GM21717 (cell line): ENCODE data around the gene NPAS1.

Source experiments
- ATAC-seq: cut with Tn5 transposase; IDR thresholded peaks from one replicate; pipeline ENCODE4 v1.9.1; 2021; ENCODE audit warnings: mild to moderate bottlenecking, moderate library complexity; ENCODE audit not compliant: unreplicated experiment

NPAS1 gene, protein sequence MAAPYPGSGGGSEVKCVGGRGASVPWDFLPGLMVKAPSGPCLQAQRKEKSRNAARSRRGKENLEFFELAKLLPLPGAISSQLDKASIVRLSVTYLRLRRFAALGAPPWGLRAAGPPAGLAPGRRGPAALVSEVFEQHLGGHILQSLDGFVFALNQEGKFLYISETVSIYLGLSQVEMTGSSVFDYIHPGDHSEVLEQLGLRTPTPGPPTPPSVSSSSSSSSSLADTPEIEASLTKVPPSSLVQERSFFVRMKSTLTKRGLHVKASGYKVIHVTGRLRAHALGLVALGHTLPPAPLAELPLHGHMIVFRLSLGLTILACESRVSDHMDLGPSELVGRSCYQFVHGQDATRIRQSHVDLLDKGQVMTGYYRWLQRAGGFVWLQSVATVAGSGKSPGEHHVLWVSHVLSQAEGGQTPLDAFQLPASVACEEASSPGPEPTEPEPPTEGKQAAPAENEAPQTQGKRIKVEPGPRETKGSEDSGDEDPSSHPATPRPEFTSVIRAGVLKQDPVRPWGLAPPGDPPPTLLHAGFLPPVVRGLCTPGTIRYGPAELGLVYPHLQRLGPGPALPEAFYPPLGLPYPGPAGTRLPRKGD

DNA sequence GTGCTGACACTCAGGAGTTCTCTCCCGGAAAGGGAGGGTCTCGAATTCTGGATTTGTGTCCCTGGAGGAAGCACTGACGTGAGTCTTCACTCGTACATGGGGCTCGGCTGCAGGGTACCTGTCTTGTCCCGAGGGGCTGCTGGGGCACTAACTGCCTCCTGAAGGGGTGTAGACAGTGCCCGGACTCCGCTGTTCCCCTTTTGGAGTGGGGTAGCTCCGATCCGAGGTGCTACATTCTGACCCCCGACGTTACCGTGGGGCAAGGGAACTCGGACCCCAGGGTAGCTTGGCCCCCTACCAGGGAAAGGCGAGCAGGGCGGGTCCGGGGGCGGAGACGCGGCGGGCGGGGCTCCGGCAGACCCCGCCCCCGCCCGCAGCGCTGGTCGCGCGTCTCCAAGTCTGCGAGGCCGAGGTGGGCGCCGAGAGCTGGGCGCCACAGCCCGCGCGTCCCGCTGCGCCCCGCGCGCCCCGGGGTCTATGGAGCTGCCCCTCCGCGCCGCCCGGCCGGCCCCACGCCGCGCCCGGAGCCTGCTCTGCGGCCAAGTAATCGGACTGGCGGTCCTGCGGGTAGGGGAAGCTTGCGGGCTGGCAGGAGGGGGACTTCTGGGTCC lies at the start of gene NPAS1:
Gene NPAS1 (plus strand): TSS at position 407 of the 611 bp plus-strand sequence. CDS start 1,211 bp downstream, outside the sequence.
- no peak for ATAC-seq

DNA sequence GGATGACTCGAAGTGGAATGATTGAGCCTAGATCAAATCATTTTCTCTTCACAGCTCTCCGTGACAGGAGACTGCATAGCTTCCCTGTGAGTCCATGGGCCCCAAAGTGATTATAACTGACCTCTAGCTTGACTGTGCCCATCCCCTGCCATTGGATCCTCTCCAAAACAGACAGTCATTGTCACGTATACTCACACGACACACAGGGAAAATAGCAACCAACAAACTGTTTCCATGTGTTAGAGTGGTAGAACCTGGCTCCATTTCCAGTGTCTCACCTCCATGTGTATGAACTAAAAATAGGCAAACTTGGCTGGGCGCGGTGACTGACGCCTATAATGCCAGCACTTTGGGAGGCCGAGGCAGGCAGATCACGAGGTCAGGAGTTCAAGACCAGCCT lies 48.8 kb upstream of the NPAS1 start:
- no peak for ATAC-seq

DNA sequence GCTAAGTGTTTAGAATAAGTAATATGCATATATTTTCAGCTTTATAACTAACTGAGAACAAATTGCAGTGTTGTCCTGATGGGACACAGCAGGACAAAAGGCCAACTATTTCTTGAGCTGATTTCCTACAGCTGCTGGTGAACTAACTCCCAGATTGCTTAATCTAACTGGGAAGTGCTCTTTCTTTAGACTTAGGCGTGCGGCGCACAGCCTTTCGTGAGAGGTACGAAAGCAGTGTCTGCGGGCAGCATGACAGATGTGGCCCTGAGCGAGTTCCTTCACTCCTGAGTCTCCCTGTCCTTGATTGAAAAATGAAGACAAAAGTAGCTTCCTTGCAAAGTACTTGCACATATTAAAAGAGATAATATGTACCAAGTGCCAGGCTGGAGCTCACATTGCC lies 47.3 kb upstream of the NPAS1 start:
- no peak for ATAC-seq

DNA sequence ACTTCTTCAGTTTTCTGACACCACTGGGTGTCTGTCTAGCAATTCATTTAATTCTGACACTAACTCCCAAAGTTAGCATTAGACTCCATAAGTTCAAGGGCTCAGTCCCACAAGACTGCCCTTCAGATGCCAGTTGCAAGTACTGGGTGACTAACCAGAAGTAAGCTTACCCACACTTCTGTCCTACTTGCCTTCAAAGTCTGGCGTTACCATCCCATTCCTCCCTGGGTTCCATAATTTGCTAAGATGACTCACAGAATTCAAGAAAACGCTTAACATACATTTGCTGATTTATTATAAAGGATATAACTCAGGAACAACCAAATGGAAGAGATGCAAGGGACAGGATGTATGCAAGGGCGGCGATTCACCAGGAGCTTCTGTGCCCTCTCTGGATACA lies 45.5 kb upstream of the NPAS1 start:
- no peak for ATAC-seq

DNA sequence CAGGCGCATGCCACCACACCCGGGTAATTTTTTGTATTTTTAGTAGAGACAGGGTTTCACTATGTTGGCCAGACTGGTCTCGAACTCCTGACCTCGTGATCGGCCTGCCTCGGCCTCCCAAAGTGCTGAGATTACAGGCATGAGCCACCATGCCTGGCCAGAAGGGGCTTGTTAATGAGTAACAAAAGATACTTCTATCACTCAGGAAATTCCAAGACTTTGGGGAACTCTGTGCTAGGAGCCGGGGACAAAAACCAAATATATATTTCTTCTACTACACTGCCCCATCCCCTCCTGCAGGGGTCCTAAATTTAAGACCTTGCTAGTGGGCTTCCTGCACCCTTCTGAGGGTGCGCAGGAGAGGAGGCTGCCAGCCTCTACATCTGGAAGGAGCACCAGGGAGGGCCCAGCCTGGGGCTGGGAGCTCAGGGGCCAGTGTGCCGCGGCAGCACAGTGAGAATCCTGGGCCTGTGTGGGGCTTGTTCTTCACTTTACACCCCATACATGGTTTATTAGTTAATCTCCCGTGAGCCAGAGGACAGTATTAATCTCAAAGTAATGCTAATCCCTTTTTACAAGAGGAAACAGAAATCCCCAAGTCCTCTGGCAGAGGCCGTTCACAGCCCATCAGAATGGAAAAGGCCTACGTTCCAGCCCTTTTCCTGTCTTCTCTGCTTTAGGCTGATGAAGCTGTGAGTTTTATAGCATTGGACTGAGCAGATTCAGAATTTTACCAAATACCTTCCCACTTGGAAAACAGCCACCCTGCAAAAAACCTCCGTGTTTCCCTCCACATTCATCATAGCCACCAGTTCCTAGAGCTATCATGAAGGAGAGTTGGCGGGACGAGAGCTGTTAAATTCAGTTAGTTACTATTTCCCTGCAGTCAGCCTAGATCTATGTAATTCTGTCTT lies 44.4 kb upstream of the NPAS1 start:
- ATAC-seq = no peak

DNA sequence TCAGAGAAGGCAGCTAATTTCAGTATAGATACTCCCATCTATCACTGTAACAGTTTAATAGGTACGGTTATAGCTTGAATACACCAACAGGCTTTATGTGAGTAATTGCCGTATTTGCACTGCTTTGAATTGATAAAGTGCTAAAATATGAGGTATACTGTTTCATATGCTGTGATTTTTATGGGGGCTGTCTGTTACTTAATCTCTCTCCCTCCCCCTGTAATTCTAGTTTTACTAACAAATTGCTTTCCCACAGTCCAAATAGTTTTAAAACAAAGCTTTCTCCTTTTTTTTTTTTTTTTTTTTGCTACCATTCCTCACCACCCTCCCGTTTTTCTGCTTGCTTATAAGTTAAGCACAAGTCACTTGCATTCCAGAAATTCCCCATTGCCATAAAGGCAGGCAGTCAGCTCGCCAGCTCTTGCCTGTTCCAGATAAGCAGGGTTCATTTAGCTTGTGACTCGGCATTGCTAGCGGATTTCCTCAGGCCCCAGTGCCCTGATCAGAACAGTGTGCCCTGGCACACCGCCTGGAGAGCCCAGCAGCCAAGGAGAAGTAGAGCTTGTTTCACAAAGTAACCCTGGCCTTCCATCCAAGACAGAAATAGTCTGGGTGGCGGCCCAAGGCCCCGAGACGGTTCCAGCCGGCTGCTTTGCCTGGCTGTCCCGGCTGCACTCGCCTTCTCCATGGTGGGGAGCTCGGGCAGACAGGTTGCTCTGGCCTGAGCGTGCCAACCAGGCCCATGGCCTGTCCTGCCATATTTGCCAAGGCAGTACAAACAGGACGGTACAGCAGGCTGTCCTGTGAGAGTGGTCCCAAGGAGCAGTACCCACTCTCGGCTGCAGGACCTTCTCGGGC lies 43.5 kb upstream of the NPAS1 start:
- ATAC-seq = no peak

DNA sequence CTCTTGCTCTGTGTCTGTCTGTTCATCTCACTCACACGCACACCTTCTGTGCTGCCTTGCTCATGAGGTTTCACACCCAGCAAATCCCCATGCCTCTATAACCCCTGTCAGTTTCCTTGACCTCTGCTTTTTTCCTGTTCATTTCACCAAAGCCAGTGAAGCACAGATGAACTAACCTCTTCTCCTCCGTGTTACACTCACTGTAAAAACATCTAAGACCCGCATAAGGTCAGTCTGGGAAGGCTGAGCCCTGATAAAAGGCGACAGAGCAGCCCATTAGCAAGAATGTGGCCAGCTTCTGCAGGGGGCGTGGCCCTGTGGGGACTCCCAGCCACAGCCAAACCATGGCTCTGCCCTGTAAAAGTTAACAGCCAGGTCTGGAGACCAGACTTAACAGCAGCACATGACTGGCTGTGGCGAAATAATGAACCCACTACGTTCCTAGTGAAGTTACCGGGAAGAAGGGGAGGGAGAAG lies 42.8 kb upstream of the NPAS1 start:
- no peak for ATAC-seq

DNA sequence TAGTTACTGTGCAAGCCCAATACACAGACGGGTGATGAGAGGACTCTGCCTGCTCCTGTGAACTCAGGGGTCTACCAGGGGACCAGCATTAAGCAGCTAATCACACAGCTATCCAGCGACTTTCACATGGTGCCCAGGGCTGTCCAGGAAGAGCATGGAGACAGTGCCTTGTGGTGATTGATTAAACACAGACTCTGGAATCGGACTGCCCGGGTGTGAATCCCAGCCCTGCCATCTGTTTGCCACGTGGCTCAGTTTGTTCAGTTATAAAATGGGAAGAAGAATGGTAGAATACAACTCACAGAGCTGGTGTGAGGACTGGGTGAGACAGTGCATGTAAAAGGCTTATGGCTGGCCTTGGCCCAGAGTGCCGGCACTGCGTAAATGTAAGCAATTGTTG lies 42.1 kb upstream of the NPAS1 start:
- ATAC-seq = no peak

DNA sequence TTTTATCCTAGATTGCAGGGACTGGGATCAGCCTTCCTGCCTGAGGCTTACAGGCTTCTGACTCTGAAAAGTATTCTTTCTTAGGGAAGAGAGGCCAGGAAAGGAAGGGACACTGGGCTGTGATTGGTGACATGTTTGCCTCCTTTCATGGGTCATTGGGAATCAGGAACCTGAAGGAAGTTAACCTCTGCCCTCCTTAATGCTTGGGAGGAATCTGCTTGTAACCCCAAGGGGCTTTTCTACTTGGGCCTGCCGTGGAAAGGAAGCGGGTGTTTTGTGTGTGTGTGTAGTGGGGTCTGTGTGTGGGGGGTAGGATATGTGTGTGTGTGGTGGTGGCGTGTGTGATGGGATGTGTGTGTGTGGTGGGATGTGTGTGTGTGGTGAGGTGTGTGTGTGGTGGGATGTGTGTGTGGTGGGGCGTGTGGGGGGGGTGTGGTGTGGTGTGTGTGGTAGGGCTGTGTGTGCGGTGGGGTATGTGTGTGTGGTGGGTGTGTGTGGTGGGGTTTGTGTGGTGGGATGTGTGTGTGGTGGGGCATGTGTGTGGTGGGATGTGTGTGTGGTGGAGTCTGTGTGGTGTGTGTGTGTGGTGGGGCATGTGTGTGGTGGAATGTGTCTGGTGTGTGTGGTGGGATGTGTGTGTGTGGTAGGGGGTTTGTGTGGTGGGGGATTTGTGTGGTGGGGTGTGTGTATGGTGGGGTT lies 41.3 kb upstream of the NPAS1 start:
- ATAC-seq = no peak

DNA sequence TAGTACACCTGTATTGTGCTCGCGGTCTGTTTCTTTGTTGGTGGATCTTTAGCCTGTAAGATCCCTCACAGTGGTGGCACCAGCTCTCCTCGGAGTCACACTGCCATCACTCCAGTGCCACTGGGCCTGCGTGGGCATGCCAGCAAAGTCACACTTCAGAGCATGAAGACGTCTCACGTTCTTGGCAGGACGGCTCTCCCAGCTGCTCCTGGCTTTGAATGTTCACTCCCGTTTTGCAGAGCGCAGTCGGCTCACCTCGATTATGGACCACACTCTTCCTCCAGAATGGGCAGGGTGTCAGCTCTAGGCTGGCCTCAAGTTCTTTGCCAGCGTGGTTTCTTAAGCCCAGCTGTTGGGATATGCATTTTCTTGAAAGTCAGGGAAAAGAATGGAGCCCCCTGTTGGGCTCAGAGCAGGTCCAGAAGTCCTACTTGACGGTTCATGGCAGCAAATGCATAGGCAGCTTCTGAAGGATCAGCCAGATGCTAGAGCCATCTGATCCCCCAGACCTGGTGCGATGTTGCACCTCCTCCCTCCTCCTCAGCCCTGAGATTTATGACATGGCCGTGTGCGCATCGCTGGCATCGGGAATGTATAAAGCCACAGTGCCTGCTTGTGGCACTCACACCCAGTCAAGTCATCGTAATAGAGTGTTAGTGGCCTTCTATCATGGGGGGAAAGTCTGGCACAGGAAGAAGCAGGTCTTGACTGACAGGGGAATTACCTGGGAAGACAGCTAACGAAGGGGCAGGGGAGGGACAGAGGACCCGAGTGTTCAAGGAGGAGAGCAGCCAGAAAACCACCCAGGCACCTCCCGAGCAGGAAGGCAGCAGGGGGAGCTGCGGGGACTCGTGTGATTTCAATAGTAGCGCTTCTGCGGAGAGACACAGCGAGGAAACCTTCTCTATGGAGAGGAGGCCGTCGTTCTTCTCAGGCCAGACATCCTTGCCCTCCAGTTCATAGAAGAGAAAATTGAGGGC lies 40.2 kb upstream of the NPAS1 start:
- no peak for ATAC-seq

DNA sequence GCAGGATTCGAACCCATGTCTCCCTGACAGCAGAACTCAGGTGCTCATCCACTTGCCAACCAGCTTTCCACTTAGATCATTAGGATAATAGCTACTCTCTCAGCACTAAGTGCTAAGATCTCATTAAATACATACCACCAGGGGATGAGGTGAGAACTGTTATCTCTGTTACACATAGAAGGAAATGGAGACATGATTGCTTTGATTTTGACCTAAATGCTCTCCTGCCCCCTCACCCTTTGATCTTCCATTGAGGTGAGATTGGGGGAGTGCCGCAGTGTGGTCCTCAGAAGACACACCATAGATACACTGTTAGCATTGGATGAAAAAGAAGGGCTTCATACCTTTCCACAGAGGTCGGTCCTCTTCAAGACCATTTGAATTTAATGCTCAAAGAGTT lies 38.9 kb upstream of the NPAS1 start:
- ATAC-seq = no peak

DNA sequence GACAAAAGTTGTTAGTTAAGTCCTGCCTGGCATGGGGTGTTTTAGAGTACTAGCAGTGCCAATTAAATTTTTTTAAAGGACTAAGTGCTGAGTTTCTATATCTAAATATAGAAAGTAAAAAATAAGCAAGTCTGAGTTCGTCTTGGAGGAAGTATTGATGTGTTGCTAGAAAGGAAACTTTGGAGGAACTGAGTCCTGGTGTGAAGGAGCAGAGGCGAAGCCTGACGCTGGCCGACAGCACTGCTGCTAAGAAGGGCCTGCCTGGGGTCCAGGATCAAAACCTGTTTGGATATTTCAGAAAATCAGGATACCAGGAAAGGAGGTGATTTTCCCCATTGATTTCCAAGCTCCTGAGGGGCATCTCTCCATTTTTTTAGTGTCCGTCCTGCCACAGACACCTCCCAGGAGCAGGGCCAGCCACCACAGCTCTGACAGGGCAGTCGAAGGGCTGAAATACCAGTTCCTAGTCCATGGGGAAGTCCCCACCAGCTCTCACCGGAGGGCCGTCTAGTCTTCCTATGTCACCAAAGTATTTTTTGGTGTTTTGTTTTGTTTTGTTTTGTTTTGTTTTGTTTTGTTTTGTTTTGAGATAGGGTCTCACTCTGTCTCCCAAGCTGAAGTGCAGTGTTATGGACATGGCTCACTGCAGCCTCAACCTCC lies 38.2 kb upstream of the NPAS1 start:
- no peak for ATAC-seq

DNA sequence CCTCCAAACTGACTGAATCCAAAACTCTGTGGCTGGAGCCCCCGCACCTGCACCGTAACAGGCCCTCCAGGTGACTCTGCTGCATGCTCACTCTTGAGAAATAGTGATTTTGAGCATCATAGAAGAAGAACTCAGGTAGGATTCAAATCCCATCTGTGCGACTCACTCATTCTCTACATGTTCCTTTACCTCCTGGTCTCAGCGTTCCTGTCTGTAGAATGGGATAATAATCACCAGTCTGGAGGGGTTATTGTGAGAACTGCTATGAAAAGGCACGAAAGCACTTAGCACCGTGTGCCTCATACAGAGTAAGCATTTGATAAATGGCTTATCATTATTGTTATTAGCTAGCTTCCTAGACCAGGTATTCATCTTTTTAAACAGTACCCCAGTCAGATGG lies 36.5 kb upstream of the NPAS1 start:
- ATAC-seq = no peak

DNA sequence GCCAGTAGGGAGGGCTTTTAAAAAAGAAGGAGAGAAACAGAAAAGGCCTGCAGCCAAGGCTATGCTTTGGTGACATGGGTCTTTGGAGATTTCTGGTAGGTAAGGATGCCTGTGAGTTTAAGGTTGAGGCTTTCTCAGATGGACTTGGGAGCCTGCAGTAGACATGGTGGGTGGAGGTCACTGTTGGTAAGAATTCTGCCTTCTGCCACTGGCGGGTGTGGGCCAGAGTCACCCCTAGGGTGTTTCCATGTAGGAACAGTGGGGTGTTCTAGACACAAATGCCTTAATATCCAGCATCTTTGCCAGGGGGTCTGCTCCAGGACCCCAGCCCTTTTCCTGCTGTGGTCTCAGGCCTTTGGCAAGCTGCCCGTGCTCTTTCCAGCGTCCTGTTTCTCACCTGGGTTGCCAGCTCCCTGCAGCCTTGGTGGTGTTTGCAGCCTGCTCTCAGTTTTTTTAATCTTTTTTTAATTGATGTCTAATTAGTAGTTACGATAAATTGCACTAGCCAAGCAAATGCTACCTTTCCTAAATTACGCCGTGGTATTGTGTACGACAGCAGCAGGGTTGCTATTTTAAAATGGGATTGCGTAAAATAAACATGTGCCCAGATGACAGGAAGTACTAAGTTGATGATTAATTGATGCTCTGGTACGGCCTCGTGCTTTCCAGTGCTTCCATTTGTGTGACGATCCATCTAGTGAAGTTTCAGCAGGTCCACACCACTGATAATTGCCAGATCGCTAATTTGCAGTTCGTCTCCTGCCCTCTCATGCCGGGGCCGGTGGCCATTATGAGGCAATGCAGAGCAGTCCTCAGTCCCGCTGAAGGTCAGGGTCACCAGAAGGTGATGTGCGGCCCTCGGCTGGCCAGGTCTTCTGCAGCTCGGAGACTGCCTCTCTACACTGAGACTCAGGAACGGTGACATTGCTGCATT lies 35.3 kb upstream of the NPAS1 start:
- no peak for ATAC-seq

DNA sequence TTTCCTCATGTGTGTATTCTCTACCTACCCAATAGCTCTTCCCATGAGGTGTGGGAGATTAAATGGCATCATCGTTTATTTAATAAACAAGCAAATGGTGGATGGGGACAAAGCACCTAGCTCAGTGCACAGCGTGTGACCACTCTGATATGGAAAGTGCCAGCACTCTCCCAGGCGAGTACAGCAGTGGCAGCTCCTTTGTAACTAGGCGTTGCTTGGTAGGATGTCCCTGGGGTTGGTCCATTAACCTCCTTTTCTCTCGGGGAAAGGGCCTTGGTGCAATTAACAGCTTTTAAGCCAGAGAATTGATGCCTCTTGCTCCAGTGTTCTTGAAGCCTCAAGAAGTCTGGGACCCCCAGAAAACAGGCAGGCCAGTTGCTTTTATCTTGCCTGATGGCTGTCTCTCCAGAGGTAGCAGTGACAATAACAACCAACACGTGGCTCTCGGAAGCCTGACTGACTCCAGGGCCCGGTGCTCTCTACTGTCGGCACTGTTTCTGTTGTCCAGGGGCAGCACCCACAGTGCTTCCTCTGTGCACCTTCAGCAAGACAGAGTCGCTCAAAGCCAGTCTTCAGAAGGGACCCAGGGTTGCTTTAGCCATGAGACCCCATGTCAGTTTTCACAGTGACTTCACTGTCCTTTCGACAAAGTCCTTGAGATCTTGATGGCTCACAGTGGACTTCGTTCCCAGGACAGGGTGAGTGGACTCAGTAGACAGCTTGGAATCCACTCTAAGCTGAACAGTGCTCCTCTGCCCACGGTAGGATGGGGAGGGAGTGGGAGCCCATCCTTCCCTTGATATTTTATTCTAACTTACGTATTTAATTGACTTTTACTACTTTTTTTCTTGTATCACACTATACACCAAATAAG lies 33.9 kb upstream of the NPAS1 start:
- ATAC-seq = no peak
